Tibial nerve (tissue), 4 donors: Measurements from ENCODE around the gene INSYN2A.

ENCODE experiments used
- CTCF ChIP-seq, 5 experiments: fragments of 200-600 bp in 3 of 5; fragments of 450-650 bp in 2 of 5; sonication (generic) in 3 of 5; IDR thresholded peaks; one replicate each; pipeline ENCODE4 v1.5.1; 2016 to 2019; ENCODE audit warnings: antibody characterized with exemption in 5 of 5, mild to moderate bottlenecking in 3 of 5, moderate library complexity in 2 of 5
- EP300 ChIP-seq, 2 donors: sonication (generic); formaldehyde crosslinking; IDR thresholded peaks; one replicate each; pipeline ENCODE4 v1.6.1; 2017; ENCODE audit warnings: antibody characterized with exemption in 2 of 2, mild to moderate bottlenecking in 1 of 2

DNA sequence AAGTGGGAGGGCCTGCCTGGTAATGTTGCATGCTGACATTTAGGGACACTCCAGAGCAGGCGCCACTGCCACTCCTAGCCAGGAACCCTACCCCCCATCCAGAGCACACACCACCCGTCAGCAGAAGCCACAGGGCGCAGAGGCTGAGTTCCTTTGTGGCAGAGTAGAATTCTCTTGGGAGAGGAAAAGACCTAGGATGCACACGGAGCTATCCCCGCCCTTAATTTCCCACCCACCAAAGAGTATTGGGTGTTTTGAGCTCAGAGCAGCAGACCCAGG, 702 bp upstream of the INSYN2A start:
- no peak for TF ChIP-seq CTCF (IDR thresholded peaks at IDR 0.05)
- no peak for TF ChIP-seq EP300 (IDR thresholded peaks at IDR 0.05)
